WTC11 (cell line): Measurements from ENCODE around the gene WNT5A. TPM values are rescaled to one million over a fixed set of nuclear protein-coding genes. Genes with fewer than 3 reads are reported as not detected.

ENCODE experiments used
- EMX1 ChIP-seq: fragments of 250-450 bp; sonication (Bioruptor Pico); IDR thresholded peaks from 2 replicates; pipeline ENCODE4 v1.8.0; 2021; ENCODE audit warnings: mild to moderate bottlenecking
- FOXP1 ChIP-seq: sonication (generic); formaldehyde crosslinking; IDR thresholded peaks from 2 replicates; pipeline ENCODE4 v1.8.0; 2022; ENCODE audit warnings: missing genetic modification reagents, mild to moderate bottlenecking, moderate library complexity, borderline replicate concordance
- GRHL2 ChIP-seq: fragments of 250-450 bp; sonication (Bioruptor Pico); IDR thresholded peaks from 2 replicates; pipeline ENCODE4 v1.8.0; 2022; ENCODE audit warnings: mild to moderate bottlenecking, moderate library complexity; ENCODE audit not compliant: insufficient replicate concordance, severe bottlenecking
- MYBL2 ChIP-seq: sonication (generic); formaldehyde crosslinking; IDR thresholded peaks from 2 replicates; pipeline ENCODE4 v1.8.1; 2023; ENCODE audit warnings: mild to moderate bottlenecking, moderate library complexity, missing genetic modification reagents
- NFE2L1 ChIP-seq: sonication (generic); formaldehyde crosslinking; IDR thresholded peaks from 2 replicates; pipeline ENCODE4 v1.8.1; 2023; ENCODE audit warnings: missing genetic modification reagents
- RELA ChIP-seq: sonication (generic); formaldehyde crosslinking; IDR thresholded peaks from 2 replicates; pipeline ENCODE4 v1.8.1; 2022; ENCODE audit warnings: missing genetic modification reagents, mild to moderate bottlenecking, borderline replicate concordance
- SMAD3 ChIP-seq: sonication (generic); formaldehyde crosslinking; IDR thresholded peaks from 2 replicates; pipeline ENCODE4 v1.8.0; 2022; ENCODE audit warnings: missing genetic modification reagents, mild to moderate bottlenecking, borderline replicate concordance
- TEAD1 ChIP-seq: sonication (generic); formaldehyde crosslinking; IDR thresholded peaks from 2 replicates; pipeline ENCODE4 v1.8.0; 2022; ENCODE audit warnings: mild to moderate bottlenecking, missing genetic modification reagents
- ZNF138 ChIP-seq: sonication (generic); formaldehyde crosslinking; conservative IDR thresholded peaks from 2 replicates; pipeline ENCODE4 v1.8.1; 2022; ENCODE audit warnings: mild to moderate bottlenecking, moderate library complexity, missing genetic modification reagents
- ZNF232 ChIP-seq: sonication (generic); formaldehyde crosslinking; IDR thresholded peaks from 2 replicates; pipeline ENCODE4 v1.8.0; 2022; ENCODE audit warnings: mild to moderate bottlenecking, missing genetic modification reagents
- ZNF423 ChIP-seq: fragments of 250-450 bp; sonication (Bioruptor Pico); IDR thresholded peaks from 2 replicates; pipeline ENCODE4 v2.1.2; 2022; ENCODE audit warnings: mild to moderate bottlenecking, moderate library complexity
- total RNA-seq: library from RNA; stranded (reverse); gene quantifications from 3 replicates; pipeline ENCODE4 v1.2.3, GENCODE V29; 2021
- TF ChIP-seq, protein P1 (sequence below): sonication (generic); formaldehyde crosslinking; IDR thresholded peaks from 2 replicates; pipeline ENCODE4 v1.8.0; 2022; ENCODE audit warnings: mild to moderate bottlenecking, missing genetic modification reagents
- TF ChIP-seq, protein P2 (sequence below): sonication (generic); formaldehyde crosslinking; IDR thresholded peaks from 2 replicates; pipeline ENCODE4 v1.8.1; 2023; ENCODE audit warnings: mild to moderate bottlenecking, missing genetic modification reagents
- TF ChIP-seq, protein P3 (sequence below): fragments of 250-450 bp; sonication (Bioruptor Pico); IDR thresholded peaks from 2 replicates; pipeline ENCODE4 v1.9.0; 2021; ENCODE audit warnings: mild to moderate bottlenecking, borderline replicate concordance
- TF ChIP-seq, protein P4 (sequence below): sonication (generic); formaldehyde crosslinking; IDR thresholded peaks from 2 replicates; pipeline ENCODE4 v1.8.1; 2022; ENCODE audit warnings: mild to moderate bottlenecking, missing genetic modification reagents, moderate library complexity, borderline replicate concordance
- TF ChIP-seq, protein P5 (sequence below): sonication (generic); formaldehyde crosslinking; IDR thresholded peaks from 2 replicates; pipeline ENCODE4 v1.8.1; 2023; ENCODE audit warnings: mild to moderate bottlenecking, missing genetic modification reagents

Gene WNT5A
- total RNA-seq, 1 experiment from 2014 or later, result 10.6 TPM

DNA sequence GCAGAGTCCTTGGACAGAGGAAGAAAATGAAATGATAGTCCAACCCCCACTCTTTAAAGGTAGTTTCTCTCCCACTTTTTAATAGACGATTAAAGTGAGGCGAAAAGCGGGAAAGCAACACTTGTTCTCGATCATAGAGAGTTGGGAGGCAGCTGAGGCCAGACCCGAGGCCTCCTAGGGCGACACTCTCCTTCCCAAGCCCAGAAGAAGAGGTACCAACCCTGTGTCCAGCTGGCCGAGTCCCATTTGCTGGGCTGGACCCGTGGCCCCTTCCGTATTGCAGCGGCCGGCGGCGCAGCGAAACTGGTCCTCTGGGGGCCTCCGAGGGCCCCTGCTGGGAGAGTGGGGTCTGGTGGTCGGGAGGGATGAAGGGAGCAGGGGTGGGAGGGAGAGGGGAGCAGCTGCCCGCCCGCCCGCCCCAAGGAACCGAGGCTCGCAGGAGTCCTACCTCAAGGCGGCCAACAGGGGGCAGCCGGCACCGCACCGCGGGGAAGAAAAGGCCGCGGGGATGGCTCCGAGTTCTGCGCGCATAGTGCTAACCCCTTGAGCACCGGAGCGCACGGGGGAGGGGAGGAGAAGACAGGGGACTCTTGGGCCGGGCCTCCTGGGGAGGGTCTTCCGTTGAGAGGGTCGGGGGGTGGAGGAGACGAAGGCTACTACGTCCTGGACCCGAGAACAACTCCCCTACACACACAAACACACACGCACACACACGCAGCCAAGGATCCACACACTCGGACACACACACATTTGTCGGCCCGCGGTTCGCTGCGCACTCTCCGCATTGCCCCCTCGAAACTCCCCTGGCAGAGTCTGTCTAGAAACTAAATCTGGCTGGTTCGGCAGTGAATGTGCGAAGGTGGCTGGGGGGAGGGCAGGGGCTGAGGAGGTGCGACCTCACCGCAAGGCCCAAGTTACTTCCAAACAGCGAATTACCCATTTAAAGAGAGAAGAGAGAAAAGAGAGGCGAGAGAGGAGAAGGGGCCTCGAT, 2.0 kb downstream of the WNT5A start (continued):
- TF ChIP-seq GRHL2 (CRISPR knock-in tag) (no peak), MYBL2 (CRISPR knock-in tag) (0 out of 2 replicates have a peak, but pooled peaks have one; percentile 40), RELA (CRISPR knock-in tag) (no peak), ZNF232 (CRISPR knock-in tag) (no peak), ZNF423 (CRISPR knock-in tag) (no peak), TEAD1 (CRISPR knock-in tag) (no peak), ZNF138 (CRISPR knock-in tag) (no peak), EMX1 (CRISPR knock-in tag) (no peak), FOXP1 (CRISPR knock-in tag) (peak; percentile 55; the same call in 1 of the 2 replicates), SMAD3 (no peak), NFE2L1 (peak; percentile 46; the same call in 1 of the 2 replicates)
- TF ChIP-seq, protein P1, sequence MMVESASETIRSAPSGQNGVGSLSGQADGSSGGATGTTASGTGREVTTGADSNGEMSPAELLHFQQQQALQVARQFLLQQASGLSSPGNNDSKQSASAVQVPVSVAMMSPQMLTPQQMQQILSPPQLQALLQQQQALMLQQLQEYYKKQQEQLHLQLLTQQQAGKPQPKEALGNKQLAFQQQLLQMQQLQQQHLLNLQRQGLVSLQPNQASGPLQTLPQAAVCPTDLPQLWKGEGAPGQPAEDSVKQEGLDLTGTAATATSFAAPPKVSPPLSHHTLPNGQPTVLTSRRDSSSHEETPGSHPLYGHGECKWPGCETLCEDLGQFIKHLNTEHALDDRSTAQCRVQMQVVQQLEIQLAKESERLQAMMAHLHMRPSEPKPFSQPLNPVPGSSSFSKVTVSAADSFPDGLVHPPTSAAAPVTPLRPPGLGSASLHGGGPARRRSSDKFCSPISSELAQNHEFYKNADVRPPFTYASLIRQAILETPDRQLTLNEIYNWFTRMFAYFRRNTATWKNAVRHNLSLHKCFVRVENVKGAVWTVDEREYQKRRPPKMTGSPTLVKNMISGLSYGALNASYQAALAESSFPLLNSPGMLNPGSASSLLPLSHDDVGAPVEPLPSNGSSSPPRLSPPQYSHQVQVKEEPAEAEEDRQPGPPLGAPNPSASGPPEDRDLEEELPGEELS (CRISPR knock-in tag), result no peak
- TF ChIP-seq, protein P2, sequence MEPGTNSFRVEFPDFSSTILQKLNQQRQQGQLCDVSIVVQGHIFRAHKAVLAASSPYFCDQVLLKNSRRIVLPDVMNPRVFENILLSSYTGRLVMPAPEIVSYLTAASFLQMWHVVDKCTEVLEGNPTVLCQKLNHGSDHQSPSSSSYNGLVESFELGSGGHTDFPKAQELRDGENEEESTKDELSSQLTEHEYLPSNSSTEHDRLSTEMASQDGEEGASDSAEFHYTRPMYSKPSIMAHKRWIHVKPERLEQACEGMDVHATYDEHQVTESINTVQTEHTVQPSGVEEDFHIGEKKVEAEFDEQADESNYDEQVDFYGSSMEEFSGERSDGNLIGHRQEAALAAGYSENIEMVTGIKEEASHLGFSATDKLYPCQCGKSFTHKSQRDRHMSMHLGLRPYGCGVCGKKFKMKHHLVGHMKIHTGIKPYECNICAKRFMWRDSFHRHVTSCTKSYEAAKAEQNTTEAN (CRISPR knock-in tag), result peak; percentile 82; the same call in 1 of the 2 replicates
- TF ChIP-seq, protein P3, sequence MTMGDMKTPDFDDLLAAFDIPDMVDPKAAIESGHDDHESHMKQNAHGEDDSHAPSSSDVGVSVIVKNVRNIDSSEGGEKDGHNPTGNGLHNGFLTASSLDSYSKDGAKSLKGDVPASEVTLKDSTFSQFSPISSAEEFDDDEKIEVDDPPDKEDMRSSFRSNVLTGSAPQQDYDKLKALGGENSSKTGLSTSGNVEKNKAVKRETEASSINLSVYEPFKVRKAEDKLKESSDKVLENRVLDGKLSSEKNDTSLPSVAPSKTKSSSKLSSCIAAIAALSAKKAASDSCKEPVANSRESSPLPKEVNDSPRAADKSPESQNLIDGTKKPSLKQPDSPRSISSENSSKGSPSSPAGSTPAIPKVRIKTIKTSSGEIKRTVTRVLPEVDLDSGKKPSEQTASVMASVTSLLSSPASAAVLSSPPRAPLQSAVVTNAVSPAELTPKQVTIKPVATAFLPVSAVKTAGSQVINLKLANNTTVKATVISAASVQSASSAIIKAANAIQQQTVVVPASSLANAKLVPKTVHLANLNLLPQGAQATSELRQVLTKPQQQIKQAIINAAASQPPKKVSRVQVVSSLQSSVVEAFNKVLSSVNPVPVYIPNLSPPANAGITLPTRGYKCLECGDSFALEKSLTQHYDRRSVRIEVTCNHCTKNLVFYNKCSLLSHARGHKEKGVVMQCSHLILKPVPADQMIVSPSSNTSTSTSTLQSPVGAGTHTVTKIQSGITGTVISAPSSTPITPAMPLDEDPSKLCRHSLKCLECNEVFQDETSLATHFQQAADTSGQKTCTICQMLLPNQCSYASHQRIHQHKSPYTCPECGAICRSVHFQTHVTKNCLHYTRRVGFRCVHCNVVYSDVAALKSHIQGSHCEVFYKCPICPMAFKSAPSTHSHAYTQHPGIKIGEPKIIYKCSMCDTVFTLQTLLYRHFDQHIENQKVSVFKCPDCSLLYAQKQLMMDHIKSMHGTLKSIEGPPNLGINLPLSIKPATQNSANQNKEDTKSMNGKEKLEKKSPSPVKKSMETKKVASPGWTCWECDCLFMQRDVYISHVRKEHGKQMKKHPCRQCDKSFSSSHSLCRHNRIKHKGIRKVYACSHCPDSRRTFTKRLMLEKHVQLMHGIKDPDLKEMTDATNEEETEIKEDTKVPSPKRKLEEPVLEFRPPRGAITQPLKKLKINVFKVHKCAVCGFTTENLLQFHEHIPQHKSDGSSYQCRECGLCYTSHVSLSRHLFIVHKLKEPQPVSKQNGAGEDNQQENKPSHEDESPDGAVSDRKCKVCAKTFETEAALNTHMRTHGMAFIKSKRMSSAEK (CRISPR knock-in tag), result no peak
- TF ChIP-seq, protein P4, sequence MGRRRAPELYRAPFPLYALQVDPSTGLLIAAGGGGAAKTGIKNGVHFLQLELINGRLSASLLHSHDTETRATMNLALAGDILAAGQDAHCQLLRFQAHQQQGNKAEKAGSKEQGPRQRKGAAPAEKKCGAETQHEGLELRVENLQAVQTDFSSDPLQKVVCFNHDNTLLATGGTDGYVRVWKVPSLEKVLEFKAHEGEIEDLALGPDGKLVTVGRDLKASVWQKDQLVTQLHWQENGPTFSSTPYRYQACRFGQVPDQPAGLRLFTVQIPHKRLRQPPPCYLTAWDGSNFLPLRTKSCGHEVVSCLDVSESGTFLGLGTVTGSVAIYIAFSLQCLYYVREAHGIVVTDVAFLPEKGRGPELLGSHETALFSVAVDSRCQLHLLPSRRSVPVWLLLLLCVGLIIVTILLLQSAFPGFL (CRISPR knock-in tag), result no peak
- TF ChIP-seq, protein P5, sequence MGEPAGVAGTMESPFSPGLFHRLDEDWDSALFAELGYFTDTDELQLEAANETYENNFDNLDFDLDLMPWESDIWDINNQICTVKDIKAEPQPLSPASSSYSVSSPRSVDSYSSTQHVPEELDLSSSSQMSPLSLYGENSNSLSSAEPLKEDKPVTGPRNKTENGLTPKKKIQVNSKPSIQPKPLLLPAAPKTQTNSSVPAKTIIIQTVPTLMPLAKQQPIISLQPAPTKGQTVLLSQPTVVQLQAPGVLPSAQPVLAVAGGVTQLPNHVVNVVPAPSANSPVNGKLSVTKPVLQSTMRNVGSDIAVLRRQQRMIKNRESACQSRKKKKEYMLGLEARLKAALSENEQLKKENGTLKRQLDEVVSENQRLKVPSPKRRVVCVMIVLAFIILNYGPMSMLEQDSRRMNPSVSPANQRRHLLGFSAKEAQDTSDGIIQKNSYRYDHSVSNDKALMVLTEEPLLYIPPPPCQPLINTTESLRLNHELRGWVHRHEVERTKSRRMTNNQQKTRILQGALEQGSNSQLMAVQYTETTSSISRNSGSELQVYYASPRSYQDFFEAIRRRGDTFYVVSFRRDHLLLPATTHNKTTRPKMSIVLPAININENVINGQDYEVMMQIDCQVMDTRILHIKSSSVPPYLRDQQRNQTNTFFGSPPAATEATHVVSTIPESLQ (CRISPR knock-in tag), result no peak
